HepG2 (cell line): Measurements from ENCODE around the gene RAN. TPM values are rescaled to one million over a fixed set of nuclear protein-coding genes. Genes with fewer than 3 reads are reported as not detected.

ENCODE experiments used
- HMGA1 ChIP-seq: sonication (generic); formaldehyde crosslinking; conservative IDR thresholded peaks from 2 replicates; pipeline ENCODE4 v1.4.0; 2020; ENCODE audit warnings: missing genetic modification reagents
- NFE2 ChIP-seq: sonication (generic); formaldehyde crosslinking; IDR thresholded peaks from 2 replicates; pipeline ENCODE4 v1.4.0; 2020; ENCODE audit warnings: missing genetic modification reagents
- NFKBIZ ChIP-seq: IDR thresholded peaks from 2 replicates; pipeline ENCODE4 v1.6.1; 2018; ENCODE audit warnings: missing genetic modification reagents, missing compliant biosample characterization
- POLR2A ChIP-seq, 2 experiments: IDR thresholded peaks; 2 replicates each; pipeline ENCODE4 v1.6.1; 2011; ENCODE audit warnings: low read depth in 2 of 2, low read length in 2 of 2, mild to moderate bottlenecking in 1 of 2, moderate library complexity in 1 of 2; ENCODE audit not compliant: insufficient read depth in 1 of 2
- SNAPC2 ChIP-seq: sonication (generic); formaldehyde crosslinking; IDR thresholded peaks from 2 replicates; pipeline ENCODE4 v1.8.1; 2022; ENCODE audit warnings: mild to moderate bottlenecking, missing genetic modification reagents
- ZNF225 ChIP-seq: sonication (generic); formaldehyde crosslinking; IDR thresholded peaks from 2 replicates; pipeline ENCODE4 v1.4.0; 2020; ENCODE audit warnings: mild to moderate bottlenecking, missing genetic modification reagents
- ZNF234 ChIP-seq: sonication (generic); formaldehyde crosslinking; conservative IDR thresholded peaks from 2 replicates; pipeline ENCODE4 v1.5.1; 2020; ENCODE audit warnings: mild to moderate bottlenecking, missing genetic modification reagents
- ZNF451 ChIP-seq: sonication (generic); formaldehyde crosslinking; IDR thresholded peaks from 2 replicates; pipeline ENCODE4 v1.5.0; 2020; ENCODE audit warnings: mild to moderate bottlenecking, missing genetic modification reagents
- ZNF496 ChIP-seq: sonication (generic); formaldehyde crosslinking; IDR thresholded peaks from 2 replicates; pipeline ENCODE4 v1.8.1; 2023; ENCODE audit warnings: mild to moderate bottlenecking, moderate library complexity, missing genetic modification reagents; ENCODE audit not compliant: insufficient replicate concordance
- ZNF652 ChIP-seq: IDR thresholded peaks from 2 replicates; pipeline ENCODE4 v1.6.1; 2016; ENCODE audit warnings: low read depth, borderline replicate concordance
- polyA plus RNA-seq, 8 experiments: library from polyadenylated mRNA; depleted of rRNA in 3 of 8; stranded (reverse) in 7 of 8; unstranded in 1 of 8; fragments of >200 nt; fragmentation: Illumina TruSeq in 4 of 8; extraction: Trizol in 4 of 8; gene quantifications; 2 replicates each; pipeline versions ENCODE4 v1.2.1 to v1.2.3, GENCODE V29; 2011 to 2016; ENCODE audit warnings: low read depth in 4 of 8, missing spikeins in 1 of 8, mixed read lengths in 1 of 8; ENCODE audit not compliant: insufficient read depth in 1 of 8
- total RNA-seq, 5 experiments: library from RNA; depleted of rRNA; stranded (reverse); fragments of >200 nt; fragmentation: Illumina TruSeq; extraction: Trizol; gene quantifications; 2 replicates each; pipeline ENCODE4 v1.2.3, GENCODE V29; 2016; ENCODE audit warnings: low read depth in 1 of 5
- TF ChIP-seq, protein P1 (sequence below): sonication (generic); formaldehyde crosslinking; conservative IDR thresholded peaks from 2 replicates; pipeline ENCODE4 v1.4.0; 2020; ENCODE audit warnings: mild to moderate bottlenecking, missing genetic modification reagents, moderate library complexity
- TF ChIP-seq, protein P2 (sequence below): fragments of 450-650 bp; IDR thresholded peaks from 2 replicates; pipeline ENCODE4 v1.6.1; 2017
- TF ChIP-seq, protein P3 (sequence below): fragments of 450-650 bp; IDR thresholded peaks from 2 replicates; pipeline ENCODE4 v1.6.1; 2016
- TF ChIP-seq, protein P4 (sequence below): sonication (generic); formaldehyde crosslinking; IDR thresholded peaks from 2 replicates; pipeline ENCODE4 v1.8.1; 2023; ENCODE audit warnings: mild to moderate bottlenecking, missing genetic modification reagents, borderline replicate concordance

RAN gene
- total and polyA plus RNA-seq, 2 of the 13 experiments (the other 11 are each of a cell fraction or from before 2014, with no cell fraction given), result 1,335 to 1,630 TPM

DNA sequence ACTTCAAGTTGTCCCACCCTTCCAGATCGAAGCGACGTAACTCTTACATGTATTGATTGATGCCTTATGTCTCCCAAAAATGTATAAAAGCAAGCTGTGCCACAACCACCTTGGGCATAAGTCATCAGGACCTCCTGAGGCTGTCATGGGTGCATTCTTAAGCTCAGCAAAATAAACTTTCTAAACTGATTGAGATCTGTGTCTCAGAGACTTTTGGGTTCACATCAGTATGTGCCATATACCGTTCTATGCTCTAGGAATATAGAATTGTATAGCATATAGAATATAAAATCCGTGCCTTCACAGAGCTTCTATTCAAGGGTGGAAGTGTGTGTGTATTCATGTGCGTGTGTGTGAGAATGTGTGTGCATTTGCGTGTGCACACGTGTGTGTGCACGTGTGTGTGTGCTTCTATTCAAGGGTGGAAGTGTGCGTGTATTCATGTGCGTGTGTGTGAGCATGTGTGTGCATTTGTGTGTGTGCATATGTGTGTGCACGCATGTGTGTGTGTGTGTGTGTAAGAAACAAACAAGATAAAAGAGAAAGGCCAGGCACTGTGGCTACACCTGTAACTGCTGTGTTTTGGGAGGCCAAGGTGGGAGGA is 21.3 kb upstream of the RAN start (continued):
- TF ChIP-seq, protein P1, sequence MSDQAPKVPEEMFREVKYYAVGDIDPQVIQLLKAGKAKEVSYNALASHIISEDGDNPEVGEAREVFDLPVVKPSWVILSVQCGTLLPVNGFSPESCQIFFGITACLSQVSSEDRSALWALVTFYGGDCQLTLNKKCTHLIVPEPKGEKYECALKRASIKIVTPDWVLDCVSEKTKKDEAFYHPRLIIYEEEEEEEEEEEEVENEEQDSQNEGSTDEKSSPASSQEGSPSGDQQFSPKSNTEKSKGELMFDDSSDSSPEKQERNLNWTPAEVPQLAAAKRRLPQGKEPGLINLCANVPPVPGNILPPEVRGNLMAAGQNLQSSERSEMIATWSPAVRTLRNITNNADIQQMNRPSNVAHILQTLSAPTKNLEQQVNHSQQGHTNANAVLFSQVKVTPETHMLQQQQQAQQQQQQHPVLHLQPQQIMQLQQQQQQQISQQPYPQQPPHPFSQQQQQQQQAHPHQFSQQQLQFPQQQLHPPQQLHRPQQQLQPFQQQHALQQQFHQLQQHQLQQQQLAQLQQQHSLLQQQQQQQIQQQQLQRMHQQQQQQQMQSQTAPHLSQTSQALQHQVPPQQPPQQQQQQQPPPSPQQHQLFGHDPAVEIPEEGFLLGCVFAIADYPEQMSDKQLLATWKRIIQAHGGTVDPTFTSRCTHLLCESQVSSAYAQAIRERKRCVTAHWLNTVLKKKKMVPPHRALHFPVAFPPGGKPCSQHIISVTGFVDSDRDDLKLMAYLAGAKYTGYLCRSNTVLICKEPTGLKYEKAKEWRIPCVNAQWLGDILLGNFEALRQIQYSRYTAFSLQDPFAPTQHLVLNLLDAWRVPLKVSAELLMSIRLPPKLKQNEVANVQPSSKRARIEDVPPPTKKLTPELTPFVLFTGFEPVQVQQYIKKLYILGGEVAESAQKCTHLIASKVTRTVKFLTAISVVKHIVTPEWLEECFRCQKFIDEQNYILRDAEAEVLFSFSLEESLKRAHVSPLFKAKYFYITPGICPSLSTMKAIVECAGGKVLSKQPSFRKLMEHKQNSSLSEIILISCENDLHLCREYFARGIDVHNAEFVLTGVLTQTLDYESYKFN (CRISPR knock-in tag), result 0 out of 2 replicates have a peak, but pooled peaks have one; percentile 10
- TF ChIP-seq, protein P2, sequence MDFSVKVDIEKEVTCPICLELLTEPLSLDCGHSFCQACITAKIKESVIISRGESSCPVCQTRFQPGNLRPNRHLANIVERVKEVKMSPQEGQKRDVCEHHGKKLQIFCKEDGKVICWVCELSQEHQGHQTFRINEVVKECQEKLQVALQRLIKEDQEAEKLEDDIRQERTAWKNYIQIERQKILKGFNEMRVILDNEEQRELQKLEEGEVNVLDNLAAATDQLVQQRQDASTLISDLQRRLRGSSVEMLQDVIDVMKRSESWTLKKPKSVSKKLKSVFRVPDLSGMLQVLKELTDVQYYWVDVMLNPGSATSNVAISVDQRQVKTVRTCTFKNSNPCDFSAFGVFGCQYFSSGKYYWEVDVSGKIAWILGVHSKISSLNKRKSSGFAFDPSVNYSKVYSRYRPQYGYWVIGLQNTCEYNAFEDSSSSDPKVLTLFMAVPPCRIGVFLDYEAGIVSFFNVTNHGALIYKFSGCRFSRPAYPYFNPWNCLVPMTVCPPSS, result no peak
- TF ChIP-seq ZNF234 (CRISPR knock-in tag), result no peak
- TF ChIP-seq NFKBIZ (CRISPR knock-in tag), result no peak
- peak; percentile 92; the same call in 1 of the 2 replicates for TF ChIP-seq SNAPC2
- TF ChIP-seq NFE2, result no peak
- TF ChIP-seq, protein P3, sequence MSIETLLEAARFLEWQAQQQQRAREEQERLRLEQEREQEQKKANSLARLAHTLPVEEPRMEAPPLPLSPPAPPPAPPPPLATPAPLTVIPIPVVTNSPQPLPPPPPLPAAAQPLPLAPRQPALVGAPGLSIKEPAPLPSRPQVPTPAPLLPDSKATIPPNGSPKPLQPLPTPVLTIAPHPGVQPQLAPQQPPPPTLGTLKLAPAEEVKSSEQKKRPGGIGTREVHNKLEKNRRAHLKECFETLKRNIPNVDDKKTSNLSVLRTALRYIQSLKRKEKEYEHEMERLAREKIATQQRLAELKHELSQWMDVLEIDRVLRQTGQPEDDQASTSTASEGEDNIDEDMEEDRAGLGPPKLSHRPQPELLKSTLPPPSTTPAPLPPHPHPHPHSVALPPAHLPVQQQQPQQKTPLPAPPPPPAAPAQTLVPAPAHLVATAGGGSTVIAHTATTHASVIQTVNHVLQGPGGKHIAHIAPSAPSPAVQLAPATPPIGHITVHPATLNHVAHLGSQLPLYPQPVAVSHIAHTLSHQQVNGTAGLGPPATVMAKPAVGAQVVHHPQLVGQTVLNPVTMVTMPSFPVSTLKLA, result peak; percentile 76
- TF ChIP-seq, protein P4, sequence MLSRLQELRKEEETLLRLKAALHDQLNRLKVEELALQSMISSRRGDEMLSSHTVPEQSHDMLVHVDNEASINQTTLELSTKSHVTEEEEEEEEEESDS (CRISPR knock-in tag), result 0 out of 2 replicates have a peak, but pooled peaks have one; percentile 46
- TF ChIP-seq ZNF451, result no peak
- TF ChIP-seq ZNF496, result no peak
- TF ChIP-seq HMGA1 (CRISPR knock-in tag), result no peak
- no peak for TF ChIP-seq ZNF652 (CRISPR knock-in tag)
- no peak for TF ChIP-seq ZNF225 (CRISPR knock-in tag)
- TF ChIP-seq POLR2A (IDR thresholded peaks at IDR 0.05; ENCODE audit: insufficient read depth in 1 of 2, low read depth in 2 of 2, low read length in 2 of 2), result 0 out of 4 replicates have a peak, but pooled peaks of 1 of the 2 experiments have one; percentile 30
